GM18505 (cell line): ENCODE measurements around the gene LRBA.

Experiments used
- ATAC-seq: cut with Tn5 transposase; IDR thresholded peaks from one replicate; pipeline ENCODE4 v1.9.1; 2021; ENCODE audit not compliant: unreplicated experiment
- POLR2A ChIP-seq: IDR thresholded peaks from 4 replicates; pipeline ENCODE4 v1.6.1; 2011; ENCODE audit warnings: borderline replicate concordance; ENCODE audit not compliant: insufficient read depth, insufficient read length; ENCODE audit errors: extremely low read depth

LRBA gene

GRCh38 chr4:150826306-150826705, 188.8 kb downstream of the LRBA start:
- no peak for ATAC-seq
- no peak for TF ChIP-seq POLR2A

- ATAC-seq, result no peak
- no peak for TF ChIP-seq POLR2A
Measured at GRCh38 chr4:150822407-150822806, 192.7 kb downstream of the LRBA start.

GRCh38 chr4:150821641-150822040, 193.4 kb downstream of the LRBA start:
- no peak for ATAC-seq
- TF ChIP-seq POLR2A, result no peak

GRCh38 chr4:150820409-150820808, 194.7 kb downstream of the LRBA start:
- no peak for ATAC-seq
- no peak for TF ChIP-seq POLR2A

- TF ChIP-seq POLR2A, result no peak
- ATAC-seq, result no peak
Measured at GRCh38 chr4:150818661-150819060, 196.4 kb downstream of the LRBA start.

GRCh38 chr4:150817804-150818528, 197.1 kb downstream of the LRBA start:
- no peak for TF ChIP-seq POLR2A
- no peak for ATAC-seq

- TF ChIP-seq POLR2A, result no peak
Measured at GRCh38 chr4:150817017-150817416, 198.1 kb downstream of the LRBA start.

GRCh38 chr4:150816491-150816890, 198.6 kb downstream of the LRBA start:
- TF ChIP-seq POLR2A, result no peak
- no peak for ATAC-seq

More at GRCh38 chr4:150817017-150817416, 198.1 kb downstream of the LRBA start:
- no peak for ATAC-seq

- no peak for TF ChIP-seq POLR2A
- ATAC-seq, result no peak
Measured at GRCh38 chr4:150814873-150815272, 200.2 kb downstream of the LRBA start.

- no peak for TF ChIP-seq POLR2A
- ATAC-seq, result no peak
Measured at GRCh38 chr4:150805183-150806025, 209.7 kb downstream of the LRBA start.

GRCh38 chr4:150801833-150802232, 213.3 kb downstream of the LRBA start:
- no peak for ATAC-seq
- TF ChIP-seq POLR2A, result no peak

- TF ChIP-seq POLR2A, result no peak
- no peak for ATAC-seq
Measured at GRCh38 chr4:150799207-150799606, 215.9 kb downstream of the LRBA start.

GRCh38 chr4:150794706-150795105, 220.4 kb downstream of the LRBA start:
- ATAC-seq, result no peak
- no peak for TF ChIP-seq POLR2A

GRCh38 chr4:150789864-150790263, 225.2 kb downstream of the LRBA start:
- no peak for ATAC-seq
- TF ChIP-seq POLR2A, result no peak
